ENCODE results near the gene USP6NL.
"Not testable (repeated sequence)": the region's sequence is repeated elsewhere in the genome, so short reads cannot be mapped to it uniquely, and the experiment has no call there.

The USP6NL gene

DNA sequence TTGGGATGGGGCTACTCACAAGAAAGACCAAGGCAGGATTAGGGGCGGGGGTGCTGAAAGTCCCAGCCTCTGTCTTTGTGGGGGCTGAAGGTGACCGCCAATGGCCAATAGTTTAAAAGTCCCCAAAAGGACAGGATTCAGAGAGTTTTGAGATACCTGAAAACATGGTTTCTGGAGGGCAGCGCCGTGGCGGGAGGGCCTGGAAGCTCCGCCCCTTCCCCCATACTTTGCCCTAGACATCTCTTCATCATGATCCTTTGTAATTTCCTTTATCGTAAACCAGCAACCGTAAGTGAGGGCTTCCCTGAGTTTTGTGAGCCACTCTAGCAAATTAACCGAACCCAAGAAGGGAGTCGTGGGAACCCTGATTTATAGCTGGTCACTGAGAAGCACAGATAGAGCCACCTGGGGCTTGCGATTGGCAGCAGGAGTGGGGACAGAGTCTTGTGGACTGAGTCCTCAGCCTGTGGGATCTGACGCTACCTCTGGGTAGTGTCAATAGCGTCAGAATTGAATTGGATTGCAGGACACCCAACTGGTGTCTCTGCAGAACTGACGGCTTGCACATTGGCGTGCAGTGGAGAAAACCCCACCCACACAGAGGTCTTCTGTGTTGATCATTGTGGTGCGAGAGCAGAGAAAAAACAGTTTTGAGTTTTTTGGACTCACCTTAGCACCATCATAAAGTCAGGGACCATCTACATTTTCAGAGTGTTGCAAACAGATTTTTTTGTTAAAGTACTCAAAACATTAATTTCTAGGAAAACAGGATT is 169.3 kb downstream of the USP6NL start:
- DNase-seq = no peak

GRCh38 chr10:11441151-11441535 is 170.3 kb downstream of the USP6NL start:
- no peak for DNase-seq

GRCh38 chr10:11440250-11441150 is 170.9 kb downstream of the USP6NL start:
- peak in 1 of 2 donors; percentile 5 for DNase-seq

DNA sequence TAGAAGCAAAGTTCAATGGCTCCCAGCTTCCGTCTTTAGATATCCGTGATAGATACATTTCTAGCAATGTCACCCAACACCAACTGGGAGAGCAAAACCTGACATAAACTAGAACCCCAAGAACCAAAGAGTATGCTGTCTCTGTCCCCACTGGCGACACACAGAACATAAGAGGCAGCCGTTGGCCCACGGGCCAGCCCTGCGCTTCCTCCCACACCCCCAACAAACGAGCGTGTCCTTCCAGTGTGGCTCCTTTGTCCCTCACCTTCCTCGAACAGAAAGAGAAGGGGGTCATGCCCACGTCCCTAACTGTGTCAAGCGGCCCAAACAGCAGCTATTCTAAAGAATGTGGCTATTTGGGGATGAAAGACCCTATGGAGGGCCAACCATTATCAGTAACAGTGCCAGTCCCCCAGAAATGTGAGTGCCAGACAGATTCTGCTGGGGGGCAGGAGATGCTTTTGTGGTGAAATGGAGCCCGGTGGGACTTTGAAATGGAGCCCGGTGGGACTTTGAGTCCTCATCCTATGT is 171.9 kb downstream of the USP6NL start:
- no peak for DNase-seq

DNA sequence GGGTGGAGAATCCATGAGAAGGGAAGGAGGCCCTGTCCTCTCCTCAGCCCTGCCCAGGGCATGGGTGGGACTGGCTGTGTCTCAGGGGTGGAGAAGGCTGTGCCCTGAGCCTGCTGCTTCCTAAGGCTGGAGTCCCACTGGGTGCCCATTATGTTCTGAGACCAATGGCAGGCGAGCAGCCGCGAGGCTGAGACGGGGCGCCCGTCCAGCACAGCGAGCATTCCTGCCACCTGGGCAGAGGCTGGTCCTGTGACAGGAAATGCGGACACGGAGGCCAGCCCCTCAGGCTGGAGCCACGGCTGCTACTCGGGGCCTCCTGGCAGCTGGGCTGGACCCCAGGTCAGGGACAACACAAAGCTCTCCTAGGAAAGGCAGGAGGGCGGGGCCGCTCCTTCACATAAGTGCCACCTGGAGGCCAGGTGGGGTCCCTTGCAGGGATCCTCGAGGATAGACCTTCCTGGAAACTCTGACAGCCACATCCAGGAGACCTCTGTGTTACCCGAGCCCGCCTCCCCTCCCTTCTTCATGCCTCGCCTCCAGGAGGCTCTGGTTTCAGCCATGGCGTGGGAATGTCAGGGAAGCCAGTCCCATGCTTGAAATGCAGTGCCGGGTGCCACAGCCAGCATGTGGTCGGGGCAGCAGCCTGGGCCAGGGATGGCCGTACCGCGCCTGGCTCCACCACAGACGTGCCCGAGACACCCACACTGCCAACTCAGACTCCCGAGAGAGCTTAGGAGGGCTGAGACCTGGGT is 173.9 kb downstream of the USP6NL start:
- DNase-seq = no peak

DNA sequence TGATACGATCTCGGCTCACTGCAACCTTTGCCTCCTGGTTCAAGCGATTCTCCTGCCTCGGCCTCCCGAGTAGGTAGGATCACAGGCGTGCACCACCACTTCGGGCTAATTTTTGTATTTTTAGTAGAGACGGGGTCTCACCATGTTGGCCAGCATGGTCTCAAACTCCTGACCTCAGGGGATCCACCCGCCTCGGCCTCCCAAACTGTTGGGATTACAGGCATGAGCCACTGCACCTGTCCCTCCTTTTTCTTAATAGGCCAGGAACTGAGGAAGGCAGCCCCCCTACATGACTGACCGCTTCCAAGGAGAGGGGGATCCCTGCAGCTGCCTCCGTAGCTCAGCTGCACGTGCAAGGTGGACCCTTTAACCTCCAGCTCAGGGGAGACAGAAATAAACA is 175.0 kb downstream of the USP6NL start:
- DNase-seq = not testable (repeated sequence)

- peak in 1 of 2 donors; percentile 50 for DNase-seq
Measured at GRCh38 chr10:11435581-11435981, 175.9 kb downstream of the USP6NL start.

DNA sequence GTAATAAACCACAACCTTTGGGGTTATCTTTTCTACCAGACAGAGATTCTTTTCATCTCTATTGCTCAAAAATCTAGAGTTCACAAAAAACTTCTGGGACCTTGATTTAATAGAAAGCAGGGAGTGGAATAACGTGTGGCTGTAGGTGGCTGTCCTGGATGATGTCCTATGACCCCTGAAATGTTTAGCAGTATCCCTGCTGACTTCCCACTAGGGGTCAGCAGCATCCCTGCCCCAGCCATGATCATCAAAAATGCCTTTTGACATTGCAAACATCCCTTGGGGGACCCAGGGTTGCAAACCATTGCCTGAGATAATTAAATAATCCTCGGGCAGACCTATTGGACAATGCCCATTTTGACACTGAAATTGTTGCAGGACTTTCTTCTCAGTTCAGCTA is 177.1 kb downstream of the USP6NL start:
- DNase-seq = no peak

DNA sequence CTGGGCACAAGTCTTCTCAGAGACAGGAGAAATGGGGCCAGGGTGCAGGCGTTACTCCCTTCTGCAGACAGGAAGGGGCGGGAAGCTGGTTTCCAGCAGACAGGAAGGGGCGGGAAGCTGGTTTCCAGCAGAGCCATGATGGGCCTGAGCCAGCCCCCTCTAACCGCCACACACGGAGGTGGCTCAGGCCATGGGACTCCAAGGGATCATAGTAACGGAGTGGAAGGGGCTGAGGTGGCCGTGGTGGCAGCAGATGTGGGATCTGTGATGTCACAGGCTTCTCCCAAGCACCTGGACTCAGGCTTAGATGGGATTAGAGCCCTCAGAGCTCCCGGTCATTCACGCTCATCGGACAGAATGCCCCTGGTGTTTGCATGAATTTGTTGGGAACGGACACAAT is 177.8 kb downstream of the USP6NL start:
- no peak for DNase-seq

GRCh38 chr10:11431216-11431555 is 180.3 kb downstream of the USP6NL start:
- DNase-seq = no peak

DNA sequence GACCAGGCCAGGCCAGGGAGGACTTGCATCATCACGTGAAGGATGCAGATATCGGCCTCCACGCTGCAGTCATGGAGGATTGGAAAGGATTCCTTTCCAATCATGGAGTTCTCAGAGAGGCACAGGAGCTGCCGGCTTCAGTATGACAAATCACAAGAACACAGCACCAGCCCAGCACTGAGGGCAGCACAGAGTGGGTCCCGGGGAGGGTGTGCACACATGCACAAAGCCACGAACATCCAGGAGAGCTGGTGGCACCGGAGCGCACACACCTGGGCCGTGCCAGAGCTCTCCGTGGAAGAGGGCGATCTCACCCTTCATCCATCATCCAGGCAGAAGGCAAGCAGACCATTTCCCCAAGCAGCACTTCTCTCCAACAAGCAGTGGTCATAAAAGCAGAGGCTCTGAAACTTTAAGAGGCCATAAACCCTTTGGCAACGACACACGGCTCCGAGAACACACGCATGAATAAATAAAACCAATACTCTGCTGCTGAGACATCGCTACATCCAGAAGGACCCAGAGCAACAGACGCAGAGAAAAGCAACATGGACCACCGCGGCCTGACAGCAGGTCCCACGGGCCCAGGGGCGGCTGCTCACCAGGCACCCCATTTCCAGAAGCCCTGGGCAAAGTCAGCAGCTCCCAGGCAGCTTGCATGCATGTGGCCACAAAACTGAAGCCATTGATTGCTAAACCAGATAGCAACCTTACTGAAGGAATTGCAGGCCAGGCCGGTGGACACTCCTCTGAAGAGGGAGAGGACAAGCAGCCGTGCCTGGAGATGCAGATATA is 180.8 kb downstream of the USP6NL start:
- DNase-seq = no peak

DNA sequence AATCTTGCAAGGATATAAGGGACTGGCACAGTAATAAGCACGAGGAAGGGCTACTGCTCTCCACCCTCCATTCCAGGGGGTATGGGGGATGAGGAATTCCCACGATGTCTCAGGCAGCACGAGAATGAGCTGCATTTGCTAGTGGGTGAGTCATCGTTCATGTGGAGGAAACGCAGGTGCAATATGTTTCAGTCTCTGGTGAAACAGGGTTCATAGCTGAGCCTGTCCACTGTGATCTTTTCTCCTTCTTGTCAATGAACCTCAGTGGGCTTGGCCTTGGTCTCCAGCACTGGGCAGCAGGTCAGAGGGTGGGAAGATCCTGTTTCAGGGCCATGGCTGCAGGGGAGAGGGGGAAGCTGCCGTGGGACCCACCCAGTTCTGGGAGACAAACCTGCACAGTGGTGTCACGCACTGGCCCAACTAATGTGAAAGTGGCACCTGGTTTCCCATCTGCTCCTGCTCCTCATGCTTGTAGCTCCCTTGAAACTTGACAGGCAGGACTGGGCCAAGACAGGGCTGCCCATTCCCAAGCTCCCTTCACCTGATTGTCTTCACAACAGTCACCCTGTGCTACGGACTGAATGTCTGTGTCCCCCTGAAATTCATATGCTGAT is 181.9 kb downstream of the USP6NL start:
- no peak for DNase-seq

GRCh38 chr10:11425676-11426075 is 185.8 kb downstream of the USP6NL start:
- no peak for DNase-seq

DNA sequence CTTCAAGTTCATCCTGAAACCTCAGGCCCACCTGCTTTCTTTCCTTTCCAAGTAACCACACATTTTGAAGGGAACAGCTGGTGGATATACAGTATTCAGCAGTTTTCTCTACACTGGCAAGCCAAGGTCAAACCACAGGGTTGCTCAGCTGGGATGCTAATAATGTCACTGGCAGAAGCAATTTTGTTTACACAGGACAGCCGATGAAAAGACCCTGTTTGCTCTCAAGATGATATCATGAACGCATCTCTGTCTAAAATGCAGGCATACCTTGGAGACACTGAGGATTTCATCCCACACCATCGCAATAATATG is 186.2 kb downstream of the USP6NL start:
- no peak for DNase-seq

DNA sequence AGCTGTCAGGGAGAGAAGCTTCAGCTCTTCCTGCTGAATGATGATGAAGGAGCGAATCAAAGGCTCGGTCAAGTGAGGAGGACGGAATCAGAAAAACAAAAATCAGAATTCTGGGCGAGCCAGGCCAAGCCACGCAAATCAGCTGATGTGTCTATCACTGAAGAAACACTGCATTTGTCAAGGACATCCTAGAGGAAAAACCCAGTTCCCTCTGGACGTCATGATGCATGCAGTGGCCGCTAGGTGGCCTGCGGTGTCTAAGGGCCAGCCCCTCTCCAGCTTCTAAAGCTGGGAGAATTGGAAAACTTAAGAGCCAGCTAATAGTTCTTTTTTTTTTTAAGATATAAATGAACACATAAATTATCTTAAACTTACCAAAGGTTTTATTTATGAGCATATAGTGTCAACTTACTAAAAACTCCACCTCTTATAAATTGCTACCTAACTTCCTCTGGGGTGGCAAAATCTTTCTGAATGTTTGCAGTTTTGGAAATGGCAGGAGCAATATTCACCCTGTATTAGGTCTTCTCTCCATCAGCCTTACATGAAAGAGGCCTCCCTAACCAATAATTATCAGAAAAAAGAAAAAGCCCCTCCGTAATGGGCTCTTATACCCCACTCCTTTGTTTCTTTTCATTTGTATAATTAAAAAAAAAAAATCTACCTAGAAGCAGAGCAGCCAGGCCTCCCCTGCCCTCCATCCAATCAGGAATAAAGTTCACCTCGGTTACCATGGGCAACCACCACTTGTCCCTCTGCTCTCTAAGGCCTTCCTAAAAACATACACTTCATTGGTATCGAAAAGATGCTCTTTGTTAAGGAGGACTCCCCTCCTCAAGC is 186.8 kb downstream of the USP6NL start:
- peak; percentile 10 to 39 for DNase-seq

DNA sequence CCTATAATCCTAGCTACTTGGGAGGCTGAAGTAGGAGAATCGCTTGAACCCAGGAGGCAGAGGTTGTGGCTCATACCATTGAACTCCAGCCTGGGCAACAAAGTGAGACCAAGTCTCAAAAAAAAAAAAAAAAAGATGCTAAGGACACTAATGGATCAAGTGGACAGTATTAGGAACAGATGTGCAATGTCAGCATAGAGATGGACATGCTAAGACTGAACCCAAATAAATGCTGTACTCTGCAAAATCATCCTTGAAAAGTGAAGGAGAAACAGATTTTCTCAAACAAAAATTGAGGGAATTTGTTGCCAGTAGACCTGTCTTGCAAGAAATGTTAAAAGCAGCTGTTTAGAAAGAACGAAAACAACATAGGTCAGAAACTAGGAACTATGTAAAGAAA is 194.5 kb downstream of the USP6NL start:
- no peak for DNase-seq

- DNase-seq = no peak
Measured at GRCh38 chr10:11415095-11415494, 196.4 kb downstream of the USP6NL start.

GRCh38 chr10:11414314-11415038 is 197.0 kb downstream of the USP6NL start:
- DNase-seq = no peak

GRCh38 chr10:11411926-11412545 is 199.4 kb downstream of the USP6NL start:
- no peak for DNase-seq

GRCh38 chr10:11409357-11409756 is 202.1 kb downstream of the USP6NL start:
- DNase-seq = no peak
